Activated naive CD4-positive, alpha-beta T cell treated with anti-CD3 and anti-CD28 coated beads, Interleukin-2, amount 50 U/mL, for 24 hours (primary cell): ENCODE results near the gene MYO1F.
A peak's percentile ranks its signal among the peaks of the same experiment; 100 is the strongest.
"Not testable (repeated sequence)": the region's sequence is repeated elsewhere in the genome, so short reads cannot be mapped to it uniquely, and the experiment has no call there.

Experiments used
- H3K27ac Mint-ChIP-seq: one replicate; pipeline ENCODE4 v1.8.0; 2021; ENCODE audit warnings: mild to moderate bottlenecking, mixed read lengths
- H3K27me3 Mint-ChIP-seq: one replicate; pipeline ENCODE4 v1.8.0; 2021; ENCODE audit warnings: mixed read lengths
- H3K36me3 Mint-ChIP-seq: one replicate; pipeline ENCODE4 v1.8.0; 2021; ENCODE audit warnings: mixed read lengths
- H3K4me1 Mint-ChIP-seq: one replicate; pipeline ENCODE4 v1.8.0; 2021; ENCODE audit warnings: mixed read lengths
- H3K4me3 Mint-ChIP-seq: one replicate; pipeline ENCODE4 v1.8.0; 2021; ENCODE audit warnings: mild to moderate bottlenecking, mixed read lengths
- H3K9me3 Mint-ChIP-seq: one replicate; pipeline ENCODE4 v1.8.0; 2021; ENCODE audit warnings: mixed read lengths

The MYO1F gene

GRCh38 chr19:8580710-8581281, 3.6 kb upstream of the MYO1F start:
- Mint-ChIP-seq H3K27ac (no peak overlapping the region), H3K4me1 (peaks cover 34% of the 10 kb centered on the region), H3K4me3 (no peak overlapping the region), H3K9me3 (no peaks in the 10 kb centered on the region), H3K27me3 (no peaks in the 10 kb centered on the region), H3K36me3 (no peaks in the 10 kb centered on the region)

- peak overlapping the region; percentile 43 for H3K27ac Mint-ChIP-seq
- H3K9me3 Mint-ChIP-seq: no peaks in the 10 kb centered on the region
- H3K4me1 Mint-ChIP-seq: peaks cover 53% of the 10 kb centered on the region
- no peaks in the 10 kb centered on the region for H3K27me3 Mint-ChIP-seq
- no peaks in the 10 kb centered on the region for H3K36me3 Mint-ChIP-seq
- peak overlapping the region; percentile 75 for H3K4me3 Mint-ChIP-seq
Measured at GRCh38 chr19:8578642-8579265, 1.5 kb upstream of the MYO1F start.

- H3K27me3 Mint-ChIP-seq: no peaks in the 10 kb centered on the region
- no peaks in the 10 kb centered on the region for H3K9me3 Mint-ChIP-seq
- no peak overlapping the region for H3K27ac Mint-ChIP-seq
- H3K4me3 Mint-ChIP-seq: no peak overlapping the region
- no peaks in the 10 kb centered on the region for H3K36me3 Mint-ChIP-seq
- H3K4me1 Mint-ChIP-seq: peaks cover 61% of the 10 kb centered on the region
Measured at GRCh38 chr19:8577741-8578140, 499 bp upstream of the MYO1F start.

- no peaks in the 10 kb centered on the region for H3K9me3 Mint-ChIP-seq
- no peaks in the 10 kb centered on the region for H3K27me3 Mint-ChIP-seq
- peaks cover 74% of the 10 kb centered on the region for H3K4me1 Mint-ChIP-seq
- H3K4me3 Mint-ChIP-seq: peak overlapping the region; percentile 87
- no peaks in the 10 kb centered on the region for H3K36me3 Mint-ChIP-seq
- H3K27ac Mint-ChIP-seq: peak overlapping the region; percentile 33
Measured at GRCh38 chr19:8576273-8576993, 809 bp downstream of the MYO1F start.

- Mint-ChIP-seq H3K36me3 (no peaks in the 10 kb centered on the region), H3K27me3 (no peaks in the 10 kb centered on the region), H3K27ac (peak overlapping the region; percentile 80), H3K9me3 (no peaks in the 10 kb centered on the region), H3K4me1 (peaks cover 80% of the 10 kb centered on the region), H3K4me3 (peak overlapping the region; percentile 87)
Measured at GRCh38 chr19:8575467-8575997, 1.7 kb downstream of the MYO1F start.

GRCh38 chr19:8574619-8574922, 2.7 kb downstream of the MYO1F start:
- not testable (repeated sequence) for H3K27me3 Mint-ChIP-seq, H3K36me3 Mint-ChIP-seq, H3K9me3 Mint-ChIP-seq, H3K4me3 Mint-ChIP-seq
- peaks cover 90% of the 10 kb centered on the region for H3K4me1 Mint-ChIP-seq
- peak overlapping the region; percentile 59 for H3K27ac Mint-ChIP-seq

- Mint-ChIP-seq H3K4me3 (peak overlapping the region; percentile 39), H3K27ac (no peak overlapping the region), H3K27me3 (no peaks in the 10 kb centered on the region), H3K36me3 (no peaks in the 10 kb centered on the region), H3K9me3 (no peaks in the 10 kb centered on the region), H3K4me1 (peaks cover 92% of the 10 kb centered on the region)
Measured at GRCh38 chr19:8573316-8573715, 3.9 kb downstream of the MYO1F start.

GRCh38 chr19:8571006-8571411, 6.2 kb downstream of the MYO1F start:
- H3K4me1 Mint-ChIP-seq: peaks cover 74% of the 10 kb centered on the region

GRCh38 chr19:8569066-8569771, 8.0 kb downstream of the MYO1F start:
- Mint-ChIP-seq H3K27me3 (no peaks in the 10 kb centered on the region), H3K27ac (peak overlapping the region; percentile 89), H3K4me1 (peaks cover 64% of the 10 kb centered on the region), H3K4me3 (peak overlapping the region; percentile 81), H3K9me3 (no peaks in the 10 kb centered on the region), H3K36me3 (no peaks in the 10 kb centered on the region)

More at GRCh38 chr19:8571006-8571411, 6.2 kb downstream of the MYO1F start:
- Mint-ChIP-seq H3K27me3 (no peaks in the 10 kb centered on the region), H3K27ac (peak overlapping the region; percentile 55), H3K36me3 (no peaks in the 10 kb centered on the region), H3K4me3 (peak overlapping the region; percentile 60), H3K9me3 (no peaks in the 10 kb centered on the region)

- peak overlapping the region; percentile 24 for H3K4me3 Mint-ChIP-seq
- H3K27ac Mint-ChIP-seq: no peak overlapping the region
- H3K27me3 Mint-ChIP-seq: no peaks in the 10 kb centered on the region
- peaks cover 50% of the 10 kb centered on the region for H3K4me1 Mint-ChIP-seq
- no peaks in the 10 kb centered on the region for H3K36me3 Mint-ChIP-seq
- H3K9me3 Mint-ChIP-seq: no peaks in the 10 kb centered on the region
Measured at GRCh38 chr19:8567522-8568172, 9.6 kb downstream of the MYO1F start.

GRCh38 chr19:8566855-8567254, 10.4 kb downstream of the MYO1F start:
- Mint-ChIP-seq H3K4me3 (no peak overlapping the region), H3K4me1 (peaks cover 42% of the 10 kb centered on the region), H3K36me3 (no peaks in the 10 kb centered on the region), H3K9me3 (no peaks in the 10 kb centered on the region), H3K27ac (no peak overlapping the region), H3K27me3 (no peaks in the 10 kb centered on the region)

- H3K4me1 Mint-ChIP-seq: peaks cover 31% of the 10 kb centered on the region
- H3K27ac Mint-ChIP-seq, H3K27me3 Mint-ChIP-seq, H3K9me3 Mint-ChIP-seq, H3K4me3 Mint-ChIP-seq, H3K36me3 Mint-ChIP-seq: not testable (repeated sequence)
Measured at GRCh38 chr19:8564866-8565265, 12.4 kb downstream of the MYO1F start.

- Mint-ChIP-seq H3K4me1 (peaks cover 27% of the 10 kb centered on the region), H3K27me3 (no peaks in the 10 kb centered on the region), H3K27ac (peak overlapping the region; percentile 59), H3K9me3 (no peaks in the 10 kb centered on the region), H3K36me3 (no peaks in the 10 kb centered on the region), H3K4me3 (peak overlapping the region; percentile 9)
Measured at GRCh38 chr19:8561075-8561764, 16.0 kb downstream of the MYO1F start.

- no peaks in the 10 kb centered on the region for H3K27me3 Mint-ChIP-seq
- no peaks in the 10 kb centered on the region for H3K9me3 Mint-ChIP-seq
- H3K4me1 Mint-ChIP-seq: peaks cover 25% of the 10 kb centered on the region
- no peak overlapping the region for H3K4me3 Mint-ChIP-seq
- H3K36me3 Mint-ChIP-seq: no peaks in the 10 kb centered on the region
- H3K27ac Mint-ChIP-seq: no peak overlapping the region
Measured at GRCh38 chr19:8558325-8558724, 18.9 kb downstream of the MYO1F start.
